ENCODE results near the gene ZNF117.
"Not testable (repeated sequence)": the region's sequence is repeated elsewhere in the genome, so short reads cannot be mapped to it uniquely, and the experiment has no call there.

GRCh38 chr7:64944667-64945502, 46.0 kb downstream of the ZNF117 start:
- not testable (repeated sequence) for TF ChIP-seq ZNF274 (IDR thresholded peaks at IDR 0.05; ENCODE audit: low read depth, low read length); SUZ12 (IDR thresholded peaks at IDR 0.05; ENCODE audit: extremely low read depth, insufficient read depth, insufficient read length); YY1 (IDR thresholded peaks at IDR 0.05; ENCODE audit: insufficient read depth, insufficient read length)

Data from NT2/D1 (cell line).